ENCODE measurements around the gene ZNF618.

ZNF618 gene

DNA sequence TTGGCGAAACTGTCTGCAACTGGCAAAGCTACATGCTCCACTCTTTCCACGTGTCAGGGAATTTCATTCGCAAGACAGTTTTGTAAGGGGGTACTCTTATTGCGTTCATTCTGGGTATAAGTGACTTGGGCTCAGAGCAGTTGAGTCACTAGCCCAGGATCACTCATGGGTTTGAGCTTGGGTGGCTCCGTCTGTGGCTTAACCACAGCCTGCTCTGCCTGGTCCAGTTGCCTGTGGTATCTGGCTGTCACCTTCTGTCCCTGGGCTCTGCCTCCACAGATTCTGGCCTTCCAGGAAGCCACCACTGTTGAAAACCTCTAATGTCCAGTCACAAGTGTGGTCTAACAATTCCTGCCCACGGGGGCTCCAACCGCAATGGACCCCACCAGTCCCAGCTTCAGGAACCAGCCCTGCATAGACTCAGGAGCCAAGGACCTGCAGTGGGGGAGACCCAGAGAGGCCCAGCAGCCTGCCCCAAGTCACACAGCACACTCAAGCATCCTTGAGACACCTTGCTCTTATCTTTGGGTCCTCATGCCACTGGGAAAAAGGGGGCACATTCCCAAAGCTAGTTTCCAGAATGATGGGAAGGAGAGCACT, 212.6 kb downstream of the ZNF618 start:
- DNase-seq, result no peak

DNA sequence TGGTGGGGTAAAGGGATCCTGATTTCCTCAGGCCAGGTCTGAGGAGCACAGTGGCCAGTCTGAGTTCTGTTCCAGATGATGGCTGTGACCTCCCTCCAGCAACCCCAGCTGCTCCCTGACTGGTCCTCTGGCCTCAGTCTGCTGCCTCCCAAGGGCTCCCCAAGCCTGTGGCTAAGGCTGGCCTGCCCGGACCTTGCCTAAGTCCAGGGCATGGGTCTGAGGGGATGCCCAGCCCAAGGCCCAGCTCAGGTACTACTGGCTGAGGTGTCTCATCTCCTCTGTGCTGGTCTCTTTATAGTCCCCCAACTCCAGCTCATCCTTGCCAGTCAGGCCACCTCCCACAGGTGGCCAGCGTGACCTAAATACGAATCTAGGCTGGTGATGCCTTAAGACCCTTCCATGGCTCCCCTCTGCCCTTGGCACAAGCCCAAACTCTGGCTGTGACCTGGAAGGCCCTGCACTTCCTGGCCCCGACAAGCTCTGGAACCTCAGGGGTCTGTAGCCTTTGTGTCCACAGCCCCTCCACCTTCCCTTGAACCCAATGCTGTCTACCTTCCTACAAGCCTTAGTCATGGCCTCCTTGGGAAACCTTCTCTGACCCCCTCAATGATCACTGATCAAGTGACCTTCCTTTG, 213.2 kb downstream of the ZNF618 start:
- DNase-seq (no peak), ATAC-seq (ENCODE audit: insufficient read depth, low read depth) (no peak)
- Histone ChIP-seq H3K9ac (ENCODE audit: low read depth, low read length) (no peak overlapping the region), H3K36me3 (ENCODE audit: insufficient read depth, low read length) (no peaks in the 10 kb centered on the region), H4K20me1 (ENCODE audit: insufficient read depth, low read length) (no peaks in the 10 kb centered on the region; the same call in 1 of the 2 replicates), H3K4me3 (ENCODE audit: low read depth in 1 of 2, low read length in 2 of 2) (no peak overlapping the region), H2AFZ (ENCODE audit: low read depth, low read length) (no peak overlapping the region), H3K27ac (ENCODE audit: low read length) (no peak overlapping the region), H3K9me3 (ENCODE audit: insufficient read depth, low read length, severe bottlenecking) (no peaks in the 10 kb centered on the region), H3K4me2 (ENCODE audit: insufficient read depth, low read length) (no peak overlapping the region), H3K4me1 (ENCODE audit: insufficient read depth, low read length) (no peaks in the 10 kb centered on the region), H3K27me3 (ENCODE audit: insufficient read depth, low read length, poor library complexity) (peaks cover 14% of the 10 kb centered on the region), H3K79me2 (ENCODE audit: insufficient read depth, low read length) (no peaks in the 10 kb centered on the region)
- TF ChIP-seq, protein P1, sequence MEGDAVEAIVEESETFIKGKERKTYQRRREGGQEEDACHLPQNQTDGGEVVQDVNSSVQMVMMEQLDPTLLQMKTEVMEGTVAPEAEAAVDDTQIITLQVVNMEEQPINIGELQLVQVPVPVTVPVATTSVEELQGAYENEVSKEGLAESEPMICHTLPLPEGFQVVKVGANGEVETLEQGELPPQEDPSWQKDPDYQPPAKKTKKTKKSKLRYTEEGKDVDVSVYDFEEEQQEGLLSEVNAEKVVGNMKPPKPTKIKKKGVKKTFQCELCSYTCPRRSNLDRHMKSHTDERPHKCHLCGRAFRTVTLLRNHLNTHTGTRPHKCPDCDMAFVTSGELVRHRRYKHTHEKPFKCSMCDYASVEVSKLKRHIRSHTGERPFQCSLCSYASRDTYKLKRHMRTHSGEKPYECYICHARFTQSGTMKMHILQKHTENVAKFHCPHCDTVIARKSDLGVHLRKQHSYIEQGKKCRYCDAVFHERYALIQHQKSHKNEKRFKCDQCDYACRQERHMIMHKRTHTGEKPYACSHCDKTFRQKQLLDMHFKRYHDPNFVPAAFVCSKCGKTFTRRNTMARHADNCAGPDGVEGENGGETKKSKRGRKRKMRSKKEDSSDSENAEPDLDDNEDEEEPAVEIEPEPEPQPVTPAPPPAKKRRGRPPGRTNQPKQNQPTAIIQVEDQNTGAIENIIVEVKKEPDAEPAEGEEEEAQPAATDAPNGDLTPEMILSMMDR (IDR thresholded peaks at IDR 0.05; ENCODE audit: borderline replicate concordance, extremely low read depth, low read length, poor library complexity, severe bottlenecking), result no peak
- no peak for TF ChIP-seq EZH2 (IDR thresholded peaks at IDR 0.05; ENCODE audit: borderline replicate concordance, low read depth, low read length, severe bottlenecking)

More for the DNA sequence above, 212.6 kb downstream of the ZNF618 start:
- H3K27me3 ChIP-seq (ENCODE audit: insufficient read depth, low read length, poor library complexity), result peaks cover 20% of the 10 kb centered on the region
- no peak overlapping the region for H3K27ac ChIP-seq (ENCODE audit: low read length)
- H3K4me1 ChIP-seq (ENCODE audit: insufficient read depth, low read length), result no peaks in the 10 kb centered on the region
- H3K4me2 ChIP-seq (ENCODE audit: insufficient read depth, low read length), result no peak overlapping the region
- H3K36me3 ChIP-seq (ENCODE audit: insufficient read depth, low read length), result no peaks in the 10 kb centered on the region
- H2AFZ ChIP-seq (ENCODE audit: low read depth, low read length), result no peak overlapping the region
- H3K9me3 ChIP-seq (ENCODE audit: insufficient read depth, low read length, severe bottlenecking), result no peaks in the 10 kb centered on the region
- H3K79me2 ChIP-seq (ENCODE audit: insufficient read depth, low read length), result no peaks in the 10 kb centered on the region
- no peak for TF ChIP-seq EZH2 (IDR thresholded peaks at IDR 0.05; ENCODE audit: borderline replicate concordance, low read depth, low read length, severe bottlenecking)
- TF ChIP-seq, protein P1 (IDR thresholded peaks at IDR 0.05; ENCODE audit: borderline replicate concordance, extremely low read depth, low read length, poor library complexity, severe bottlenecking), result no peak
- H4K20me1 ChIP-seq (ENCODE audit: insufficient read depth, low read length), result no peaks in the 10 kb centered on the region; the same call in 1 of the 2 replicates
- no peak overlapping the region for H3K9ac ChIP-seq (ENCODE audit: low read depth, low read length)
- no peak overlapping the region for H3K4me3 ChIP-seq (ENCODE audit: low read depth in 1 of 2, low read length in 2 of 2)
- no peak for ATAC-seq (ENCODE audit: insufficient read depth, low read depth)

DNA sequence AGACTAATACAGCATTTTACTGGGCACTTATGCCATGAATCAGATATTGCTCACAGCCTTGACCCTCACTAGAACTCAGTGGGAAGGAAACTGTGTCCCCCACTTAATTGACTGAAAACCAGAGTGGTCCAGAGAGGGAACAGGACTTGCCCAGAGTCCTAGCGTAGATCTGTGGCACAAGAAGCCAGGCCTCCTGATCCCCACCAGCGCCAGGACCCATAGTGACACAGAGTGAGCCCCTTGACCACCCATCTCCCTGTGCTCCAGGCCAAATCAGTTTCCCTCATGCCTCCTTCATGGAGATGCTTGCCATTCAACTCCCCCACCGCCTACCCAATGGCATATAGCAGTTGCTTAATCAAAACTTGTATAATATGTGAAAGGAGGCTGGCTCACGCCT, 214.7 kb downstream of the ZNF618 start:
- no peak for ATAC-seq (ENCODE audit: insufficient read depth, low read depth)
- H3K27ac ChIP-seq (ENCODE audit: low read length), result no peak overlapping the region

More for the DNA sequence above, 214.7 kb downstream of the ZNF618 start:
- Histone ChIP-seq H3K9me3 (ENCODE audit: insufficient read depth, low read length, severe bottlenecking) (no peaks in the 10 kb centered on the region), H3K9ac (ENCODE audit: low read depth, low read length) (no peak overlapping the region), H3K4me1 (ENCODE audit: insufficient read depth, low read length) (no peaks in the 10 kb centered on the region), H3K79me2 (ENCODE audit: insufficient read depth, low read length) (no peaks in the 10 kb centered on the region), H3K36me3 (ENCODE audit: insufficient read depth, low read length) (no peaks in the 10 kb centered on the region), H3K4me3 (ENCODE audit: low read depth in 1 of 2, low read length in 2 of 2) (no peak overlapping the region), H2AFZ (ENCODE audit: low read depth, low read length) (no peak overlapping the region), H4K20me1 (ENCODE audit: insufficient read depth, low read length) (no peaks in the 10 kb centered on the region; the same call in 1 of the 2 replicates), H3K27me3 (ENCODE audit: insufficient read depth, low read length, poor library complexity) (peaks cover 5% of the 10 kb centered on the region), H3K4me2 (ENCODE audit: insufficient read depth, low read length) (no peak overlapping the region)
- TF ChIP-seq, protein P1 (IDR thresholded peaks at IDR 0.05; ENCODE audit: borderline replicate concordance, extremely low read depth, low read length, poor library complexity, severe bottlenecking), result no peak
- TF ChIP-seq EZH2 (IDR thresholded peaks at IDR 0.05; ENCODE audit: borderline replicate concordance, low read depth, low read length, severe bottlenecking), result no peak
- no peak for DNase-seq
